Tongue (tissue), 2 donors: ENCODE measurements around the gene UPK3BL2. TPM values are rescaled to one million over a fixed set of nuclear protein-coding genes. Genes with fewer than 3 reads are reported as not detected.
"Not testable (repeated sequence)": the region's sequence is repeated elsewhere in the genome, so short reads cannot be mapped to it uniquely, and the experiment has no call there.

Experiments
- DNase-seq: peaks from one replicate; pipeline ENCODE4 v3.0.0-alpha.2; 2015
- total RNA-seq: library from RNA; depleted of rRNA; stranded (reverse); fragments of >200 nt; gene quantifications from one replicate; pipeline ENCODE4 v1.2.3, GENCODE V29; 2014

UPK3BL2 gene
- total RNA-seq, 1 donor from 2014 or later, result 20.6 TPM

GRCh38 chr7:102493220-102493935 lies 50.1 kb downstream of the UPK3BL2 start:
- DNase-seq, result not testable (repeated sequence)

- DNase-seq, result not testable (repeated sequence)
Observed at GRCh38 chr7:102490529-102491075, 52.9 kb downstream of the UPK3BL2 start.

Other genes starting within 250 kb of the UPK3BL2 start
- not detected for gene SPDYE6, start 187.3 kb downstream of the UPK3BL2 start, total RNA-seq
- 35.2 TPM for gene PRKRIP1, start 147.3 kb downstream of the UPK3BL2 start, total RNA-seq
- 19.8 TPM for gene ORAI2, start 110.1 kb downstream of the UPK3BL2 start, total RNA-seq
- gene ALKBH4, start 78.8 kb downstream of the UPK3BL2 start, total RNA-seq, result 54.7 TPM
- 12.9 TPM for gene LRWD1, start 78.7 kb downstream of the UPK3BL2 start, total RNA-seq
- gene POLR2J, start 64.8 kb downstream of the UPK3BL2 start, total RNA-seq, result 9.5 TPM
- gene RASA4B, start 25.9 kb downstream of the UPK3BL2 start, total RNA-seq, result 9.1 TPM
- not detected for gene SPDYE2, start 7.5 kb upstream of the UPK3BL2 start, total RNA-seq
- gene POLR2J3, start 28.9 kb upstream of the UPK3BL2 start, total RNA-seq, result 22.6 TPM
- gene RASA4, start 73.1 kb upstream of the UPK3BL2 start, total RNA-seq, result 37.1 TPM
- gene UPK3BL1, start 99.1 kb upstream of the UPK3BL2 start, total RNA-seq, result 61.3 TPM
- not detected for gene SPDYE2B, start 106.6 kb upstream of the UPK3BL2 start, total RNA-seq
- gene POLR2J2, start 128.0 kb upstream of the UPK3BL2 start, total RNA-seq, result 6.9 TPM
- gene FAM185A, start 205.3 kb upstream of the UPK3BL2 start, total RNA-seq, result 16.3 TPM